ENCODE measurements around the gene DELE1. TPM values are rescaled to one million over a fixed set of nuclear protein-coding genes. Genes with fewer than 3 reads are reported as not detected.
A peak's percentile ranks its signal among the peaks of the same experiment; 100 is the strongest.
"Not testable (repeated sequence)": the region's sequence is repeated elsewhere in the genome, so short reads cannot be mapped to it uniquely, and the experiment has no call there.

DELE1 gene
- polyA plus RNA-seq, 1 experiment: 110 TPM

GRCh38 chr5:141917760-141918159 lies 5.9 kb upstream of the DELE1 start:
- no peak overlapping the region for H3K4me3 ChIP-seq (ENCODE audit: low read depth, low read length)
- no peak for TF ChIP-seq CTCF (IDR thresholded peaks at IDR 0.05; ENCODE audit: insufficient read depth, low read depth, low read length)
- no peak for DNase-seq (ENCODE audit: low read depth)
- H3K36me3 ChIP-seq (ENCODE audit: control insufficient read depth, insufficient read depth, low read length): no peaks in the 10 kb centered on the region
- CTCF ChIA-PET: interaction anchor here (1.1 to 2.9 kb wide), 2 partner anchors 38 to 224 kb away, joined by 3 to 9 read pairs; no protein-coding TSS in a partner anchor
- POLR2A ChIA-PET: no interaction called here
- peaks cover 6% of the 10 kb centered on the region for H3K27me3 ChIP-seq (ENCODE audit: control insufficient read depth, insufficient read depth, low read length)

DNA sequence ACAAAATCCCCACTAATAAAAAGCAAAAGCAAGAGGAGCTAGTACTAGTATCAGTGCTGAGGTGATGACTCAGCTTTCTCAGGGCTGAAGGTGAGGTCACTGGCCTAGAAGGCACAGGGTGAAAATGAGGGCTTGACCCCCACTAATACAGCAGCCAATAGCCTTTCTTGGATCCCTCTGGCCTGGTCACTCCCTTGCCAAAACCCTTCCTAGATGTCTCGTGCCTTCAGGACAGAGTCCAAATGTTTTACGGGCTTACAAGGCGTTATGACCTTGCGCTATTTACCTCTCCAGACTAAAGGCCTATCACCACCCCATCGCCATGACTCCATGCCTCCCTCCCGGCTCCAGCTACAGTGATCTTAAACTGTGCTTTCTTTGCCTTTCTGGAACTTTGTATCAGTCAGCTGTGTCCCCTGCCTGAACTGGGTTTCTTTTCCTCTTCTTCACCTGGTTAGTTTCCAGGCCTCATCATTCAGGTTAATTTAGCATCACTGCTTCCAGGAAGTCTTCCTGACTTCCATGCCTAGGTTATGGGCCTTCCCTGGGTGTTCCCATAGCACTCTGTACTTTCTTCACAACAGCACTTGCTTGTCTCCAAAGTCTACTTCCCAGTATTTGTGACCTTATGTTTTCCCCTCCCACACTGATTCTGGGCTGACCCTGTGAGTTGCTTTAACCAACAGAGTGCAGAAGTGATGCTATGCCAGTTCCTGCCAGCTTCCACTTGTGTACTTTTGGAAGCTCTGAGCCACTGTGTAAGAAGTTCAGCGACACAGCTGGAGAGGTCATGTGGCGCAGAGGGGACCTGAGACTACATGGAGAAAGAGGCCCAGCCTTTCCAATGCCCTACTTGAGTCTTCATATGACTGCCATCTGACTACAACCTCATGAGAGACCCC lies 4.2 kb upstream of the DELE1 start:
- DNase-seq (ENCODE audit: low read depth): no peak
- no peak overlapping the region for H3K4me3 ChIP-seq (ENCODE audit: low read depth, low read length)
- TF ChIP-seq CTCF (IDR thresholded peaks at IDR 0.05; ENCODE audit: insufficient read depth, low read depth, low read length): no peak
- POLR2A ChIA-PET: no interaction called here
- peaks cover 6% of the 10 kb centered on the region; the same call in 1 of the 2 replicates for H3K27me3 ChIP-seq (ENCODE audit: control insufficient read depth, insufficient read depth, low read length)
- CTCF ChIA-PET: interaction anchor here (1.3 to 2.9 kb wide), 6 partner anchors 10 to 228 kb away, joined by 3 to 9 read pairs (median 6); partner anchors contain the start of gene PCDH1
- no peaks in the 10 kb centered on the region for H3K36me3 ChIP-seq (ENCODE audit: control insufficient read depth, insufficient read depth, low read length)

GRCh38 chr5:141920771-141921170 lies 2.9 kb upstream of the DELE1 start:
- Histone ChIP-seq H3K27me3 (ENCODE audit: control insufficient read depth, insufficient read depth, low read length) (peaks cover 4% of the 10 kb centered on the region; the same call in 1 of the 2 replicates), H3K36me3 (ENCODE audit: control insufficient read depth, insufficient read depth, low read length) (0 out of 2 replicates have a peak, but pooled peaks cover 2% of the 10 kb centered on the region), H3K4me3 (ENCODE audit: low read depth, low read length) (no peak overlapping the region)
- TF ChIP-seq CTCF (IDR thresholded peaks at IDR 0.05; ENCODE audit: insufficient read depth, low read depth, low read length): no peak
- DNase-seq (ENCODE audit: low read depth): no peak
- CTCF ChIA-PET: interaction anchor here (1.3 to 4.2 kb wide), 4 partner anchors 12 to 42 kb away, joined by 5 to 23 read pairs (median 7); partner anchors contain the start of gene PCDH1
- POLR2A ChIA-PET: no interaction called here

GRCh38 chr5:141922827-141923447 lies 734 bp upstream of the DELE1 start:
- DNase-seq (ENCODE audit: low read depth); H3K36me3 ChIP-seq (ENCODE audit: control insufficient read depth, insufficient read depth, low read length); H3K27me3 ChIP-seq (ENCODE audit: control insufficient read depth, insufficient read depth, low read length): not testable (repeated sequence)
- ChIA-PET CTCF (interaction anchor here (0.6 to 4.2 kb wide), 9 partner anchors 9 to 790 kb away, joined by 3 to 23 read pairs (median 4); partner anchors contain the start of genes PCDH1 and RNF14), POLR2A (interaction anchor here (0.6 to 1.5 kb wide), 3 partner anchors 9 to 74 kb away, joined by 3 to 12 read pairs (median 4); no protein-coding TSS in a partner anchor)
- peak overlapping the region; percentile 65 for H3K4me3 ChIP-seq (ENCODE audit: low read depth, low read length)

GRCh38 chr5:141926434-141926833 lies 2.8 kb downstream of the DELE1 start:
- no peak for DNase-seq (ENCODE audit: low read depth)
- Histone ChIP-seq H3K36me3 (ENCODE audit: control insufficient read depth, insufficient read depth, low read length) (peaks cover 27% of the 10 kb centered on the region), H3K4me3 (ENCODE audit: low read depth, low read length) (no peak overlapping the region), H3K27me3 (ENCODE audit: control insufficient read depth, insufficient read depth, low read length) (no peaks in the 10 kb centered on the region)
- ChIA-PET CTCF (interaction anchor here (0.8 to 1.2 kb wide), 3 partner anchors 28 to 259 kb away, joined by 3 read pairs; no protein-coding TSS in a partner anchor), POLR2A (no interaction called here)
- no peak for TF ChIP-seq CTCF (IDR thresholded peaks at IDR 0.05; ENCODE audit: insufficient read depth, low read depth, low read length)
